Tibial artery (tissue), 4 donors: ENCODE measurements around the gene CCNG2.

Source experiments
- DNase-seq, 2 donors: peaks; one replicate each; pipeline ENCODE4 v3.0.0-alpha.2; 2019
- H3K27ac ChIP-seq, 2 donors: fragments of 200-600 bp; sonication (generic) in 1 of 2; 1 replicate in 1 of 2; 2 replicates in 1 of 2; pipeline ENCODE4 v1.5.1; 2018 to 2019; ENCODE audit warnings: mild to moderate bottlenecking in 1 of 2
- H3K27me3 ChIP-seq, 2 donors: fragments of 200-600 bp; sonication (generic) in 1 of 2; one replicate each; pipeline versions ENCODE4 v1.5.1 to v1.6.0; 2016 to 2019
- H3K36me3 ChIP-seq, 3 donors: fragments of 200-600 bp; sonication (generic) in 2 of 3; one replicate each; pipeline ENCODE4 v1.5.1; 2016 to 2019; ENCODE audit warnings: mild to moderate bottlenecking in 2 of 3
- H3K4me1 ChIP-seq, 4 donors: fragments of 200-600 bp; sonication (generic) in 2 of 4; 1 replicate in 3 of 4; 2 replicates in 1 of 4; pipeline ENCODE4 v1.5.1; 2016 to 2019
- H3K4me3 ChIP-seq, 2 donors: fragments of 200-600 bp; sonication (generic) in 1 of 2; 1 replicate in 1 of 2; 2 replicates in 1 of 2; pipeline ENCODE4 v1.5.1; 2018 to 2019; ENCODE audit warnings: mild to moderate bottlenecking in 2 of 2
- H3K9me3 ChIP-seq, 3 donors: fragments of 200-600 bp; sonication (generic) in 1 of 3; one replicate each; pipeline ENCODE4 v1.5.1; 2016 to 2019
- intact Hi-C: fragments of 100-400 bp; cut with DNase I; formaldehyde crosslinking; loops from one replicate; pipeline ENCODE4 v1.15.0; 2023; ENCODE audit warnings: low total_unique reads
- TF ChIP-seq, protein P1 (sequence below), 2 experiments: fragments of 200-600 bp in 1 of 2; fragments of 450-650 bp in 1 of 2; IDR thresholded peaks; one replicate each; pipeline ENCODE4 v1.5.1; 2017 to 2019; ENCODE audit warnings: antibody characterized with exemption in 2 of 2, mild to moderate bottlenecking in 1 of 2, moderate library complexity in 1 of 2

The CCNG2 gene

DNA sequence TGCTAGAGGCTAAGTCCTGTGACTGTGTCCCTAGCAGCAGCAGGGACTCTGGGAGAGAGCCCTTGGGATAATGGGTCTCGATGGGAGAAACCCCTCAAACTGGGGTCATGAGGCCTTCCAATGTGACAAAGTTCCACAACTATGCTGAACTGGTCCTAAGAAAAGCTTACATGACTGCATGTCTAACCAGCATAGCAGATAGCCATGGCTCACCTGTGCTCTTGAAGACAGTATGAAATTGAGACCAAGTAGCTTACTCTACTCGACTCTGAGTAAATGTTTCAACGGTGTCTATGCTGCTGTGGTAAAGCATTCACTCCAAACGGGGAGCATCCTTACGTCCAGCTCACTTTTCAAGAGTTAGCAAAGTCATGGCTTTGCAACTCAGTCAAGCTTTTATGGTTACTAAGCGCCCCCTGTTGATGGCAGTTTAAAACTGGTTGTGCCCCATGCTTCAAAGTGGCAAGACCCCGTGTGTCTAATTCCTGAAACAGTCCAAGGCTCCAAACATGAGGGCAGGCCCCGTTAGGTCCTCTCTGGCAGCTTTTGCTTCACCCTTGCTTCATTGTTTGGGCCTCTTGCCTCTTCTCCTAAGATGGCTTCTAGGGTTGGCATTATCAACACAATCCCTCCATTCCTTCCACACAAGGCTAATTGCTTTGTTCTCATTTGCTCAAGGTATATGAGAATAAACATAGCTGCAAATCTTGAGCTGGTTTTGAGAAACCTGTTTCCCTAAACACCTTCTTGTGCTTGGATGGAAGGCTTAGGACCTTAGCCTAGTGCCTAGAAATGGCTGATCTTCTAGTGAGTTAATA lies 46.6 kb downstream of the CCNG2 start:
- no peaks in the 10 kb centered on the region for H3K4me1 ChIP-seq

DNA sequence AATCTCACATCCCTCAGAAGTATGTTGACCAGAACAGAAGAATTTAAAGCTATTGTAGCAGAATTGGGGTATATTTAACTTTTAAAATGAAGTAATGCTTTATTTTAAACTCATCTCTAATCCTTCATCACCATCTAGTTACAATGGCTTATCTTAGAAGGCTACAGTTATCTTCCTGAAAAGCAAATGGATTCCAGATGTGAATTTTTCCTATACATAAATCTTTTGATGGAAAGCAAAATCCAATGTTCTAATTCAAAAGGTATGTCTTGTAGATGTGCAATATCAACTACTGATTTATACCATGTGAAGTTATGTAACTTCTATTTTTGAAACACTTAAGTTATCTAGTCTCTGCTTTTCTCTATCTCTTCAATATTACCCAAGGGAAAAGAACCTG lies 47.6 kb downstream of the CCNG2 start:
- Histone ChIP-seq H3K4me1 (no peaks in the 10 kb centered on the region), H3K27me3 (no peaks in the 10 kb centered on the region), H3K27ac (no peak overlapping the region), H3K36me3 (no peaks in the 10 kb centered on the region), H3K9me3 (no peaks in the 10 kb centered on the region), H3K4me3 (no peak overlapping the region)
- TF ChIP-seq, protein P1, sequence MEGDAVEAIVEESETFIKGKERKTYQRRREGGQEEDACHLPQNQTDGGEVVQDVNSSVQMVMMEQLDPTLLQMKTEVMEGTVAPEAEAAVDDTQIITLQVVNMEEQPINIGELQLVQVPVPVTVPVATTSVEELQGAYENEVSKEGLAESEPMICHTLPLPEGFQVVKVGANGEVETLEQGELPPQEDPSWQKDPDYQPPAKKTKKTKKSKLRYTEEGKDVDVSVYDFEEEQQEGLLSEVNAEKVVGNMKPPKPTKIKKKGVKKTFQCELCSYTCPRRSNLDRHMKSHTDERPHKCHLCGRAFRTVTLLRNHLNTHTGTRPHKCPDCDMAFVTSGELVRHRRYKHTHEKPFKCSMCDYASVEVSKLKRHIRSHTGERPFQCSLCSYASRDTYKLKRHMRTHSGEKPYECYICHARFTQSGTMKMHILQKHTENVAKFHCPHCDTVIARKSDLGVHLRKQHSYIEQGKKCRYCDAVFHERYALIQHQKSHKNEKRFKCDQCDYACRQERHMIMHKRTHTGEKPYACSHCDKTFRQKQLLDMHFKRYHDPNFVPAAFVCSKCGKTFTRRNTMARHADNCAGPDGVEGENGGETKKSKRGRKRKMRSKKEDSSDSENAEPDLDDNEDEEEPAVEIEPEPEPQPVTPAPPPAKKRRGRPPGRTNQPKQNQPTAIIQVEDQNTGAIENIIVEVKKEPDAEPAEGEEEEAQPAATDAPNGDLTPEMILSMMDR (IDR thresholded peaks at IDR 0.05): no peak
- intact Hi-C loops: loop anchor here (10.0 kb wide), 1 partner anchor 110 kb away; no protein-coding TSS in a partner anchor
- no peak for DNase-seq

More for the DNA sequence above, 46.6 kb downstream of the CCNG2 start:
- no peak overlapping the region for H3K4me3 ChIP-seq
- H3K9me3 ChIP-seq: no peaks in the 10 kb centered on the region
- no peaks in the 10 kb centered on the region for H3K27me3 ChIP-seq
- DNase-seq: peak; percentile 61 to 72
- TF ChIP-seq, protein P1 (IDR thresholded peaks at IDR 0.05): peak; percentile 67 to 73
- intact Hi-C loops: loop anchor here (10.0 kb wide), 1 partner anchor 109 kb away; no protein-coding TSS in a partner anchor
- no peak overlapping the region for H3K27ac ChIP-seq
- H3K36me3 ChIP-seq: no peaks in the 10 kb centered on the region

DNA sequence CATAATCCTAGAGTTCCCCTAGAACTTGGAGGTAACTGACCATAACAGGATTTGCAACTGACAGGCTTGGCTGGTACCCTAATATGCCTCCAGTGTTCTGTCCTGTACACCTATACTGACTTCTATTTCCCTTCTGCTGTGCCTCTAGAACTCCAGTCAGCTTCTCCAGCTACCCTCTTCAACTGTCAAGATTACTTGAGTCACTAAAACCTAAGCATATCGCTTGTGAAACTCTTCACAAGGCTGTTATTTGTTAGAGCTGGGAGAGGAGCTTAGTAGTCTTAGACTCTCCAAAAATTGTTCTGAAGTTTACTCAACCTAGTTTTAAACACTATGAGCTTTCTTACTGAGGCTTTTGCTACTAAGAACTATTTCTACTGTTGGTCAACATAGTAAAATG lies 52.0 kb downstream of the CCNG2 start:
- no peaks in the 10 kb centered on the region for H3K9me3 ChIP-seq
- H3K27me3 ChIP-seq: no peaks in the 10 kb centered on the region
- H3K4me1 ChIP-seq: no peaks in the 10 kb centered on the region
- no peak overlapping the region for H3K4me3 ChIP-seq
- DNase-seq: no peak
- TF ChIP-seq, protein P1 (IDR thresholded peaks at IDR 0.05): no peak
- intact Hi-C loops: loop anchor here (10.0 kb wide), 1 partner anchor 114 kb away; no protein-coding TSS in a partner anchor
- no peaks in the 10 kb centered on the region for H3K36me3 ChIP-seq
- H3K27ac ChIP-seq: no peak overlapping the region

DNA sequence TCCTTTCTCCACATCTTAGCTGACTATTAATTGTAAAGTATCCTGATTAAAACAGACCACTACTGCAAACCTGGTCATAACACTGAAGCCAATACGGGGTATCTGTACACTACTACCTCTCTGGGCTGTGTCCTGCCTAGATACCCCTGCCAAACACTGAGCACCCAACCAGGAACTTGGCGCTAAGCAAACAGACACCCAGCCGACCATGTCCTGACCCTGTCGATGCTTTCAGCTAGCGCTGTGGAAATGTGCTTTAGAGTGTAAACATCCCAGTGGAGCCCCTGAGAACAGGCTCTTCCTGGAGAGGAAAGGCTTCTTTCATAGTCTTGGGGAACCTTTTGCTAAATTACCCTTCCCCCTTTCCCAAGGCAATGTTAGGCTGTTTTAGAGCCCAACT lies 52.9 kb downstream of the CCNG2 start:
- DNase-seq: no peak
- H3K27ac ChIP-seq: no peak overlapping the region
- H3K9me3 ChIP-seq: no peaks in the 10 kb centered on the region
- no peaks in the 10 kb centered on the region for H3K36me3 ChIP-seq
- intact Hi-C loops: loop anchor here (10.0 kb wide), 1 partner anchor 115 kb away; no protein-coding TSS in a partner anchor
- TF ChIP-seq, protein P1 (IDR thresholded peaks at IDR 0.05): no peak
- no peaks in the 10 kb centered on the region for H3K27me3 ChIP-seq
- H3K4me3 ChIP-seq: no peak overlapping the region
- no peaks in the 10 kb centered on the region for H3K4me1 ChIP-seq

DNA sequence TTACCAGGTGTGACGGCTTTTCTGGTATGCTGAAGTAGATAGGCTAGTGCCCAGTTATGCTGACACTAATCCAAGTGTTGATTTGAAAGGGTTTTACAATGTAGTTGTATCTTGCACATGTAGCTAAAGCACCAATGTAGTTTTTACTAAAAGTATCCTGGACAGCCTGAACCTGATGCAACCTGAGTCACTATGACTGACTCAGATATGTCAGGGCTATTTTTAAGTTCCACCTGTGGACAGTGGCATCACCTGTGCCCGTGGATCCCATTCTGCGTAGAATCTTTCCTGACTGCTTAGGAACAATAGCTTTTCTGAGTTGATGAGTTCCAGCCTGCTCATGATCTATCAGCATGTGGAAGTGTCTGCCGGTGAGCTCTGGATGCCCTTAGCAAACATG lies 58.1 kb downstream of the CCNG2 start:
- intact Hi-C loops: no loop called here
- no peaks in the 10 kb centered on the region for H3K27me3 ChIP-seq
- no peak overlapping the region for H3K27ac ChIP-seq

More for the DNA sequence above, 58.1 kb downstream of the CCNG2 start:
- DNase-seq: no peak
- H3K36me3 ChIP-seq: no peaks in the 10 kb centered on the region
- TF ChIP-seq, protein P1 (IDR thresholded peaks at IDR 0.05): no peak
- H3K9me3 ChIP-seq: no peaks in the 10 kb centered on the region
- no peak overlapping the region for H3K4me3 ChIP-seq
- H3K4me1 ChIP-seq: no peaks in the 10 kb centered on the region
